Erythroblast (primary cell): Measurements from ENCODE around the gene B9D1.

ENCODE experiments used
- GATA1 ChIP-seq: IDR thresholded peaks from 2 replicates; pipeline ENCODE4 v1.6.1; 2011; ENCODE audit warnings: low read depth, mild to moderate bottlenecking, control low read depth, low read length, moderate library complexity
- POLR2A ChIP-seq: IDR thresholded peaks from 2 replicates; pipeline ENCODE4 v1.6.1; 2011; ENCODE audit warnings: mild to moderate bottlenecking, low read length

- no peak for TF ChIP-seq POLR2A
- TF ChIP-seq GATA1 = no peak
These were observed 21.4 kb upstream of the B9D1 start for GRCh38 chr17:19383681-19384470.
